Measurements from ENCODE around the gene SH2B2. TPM values are rescaled to one million over a fixed set of nuclear protein-coding genes. Genes with fewer than 3 reads are reported as not detected.
A peak's percentile ranks its signal among the peaks of the same experiment; 100 is the strongest.

Gene SH2B2
- total RNA-seq, 2 experiments from 2014 or later = 2.7 to 3.2 TPM

GRCh38 chr7:102270178-102270887, 16.3 kb upstream of the SH2B2 start:
- CTCF ChIA-PET = interaction anchor here (0.5 to 1.8 kb wide), 5 partner anchors 116 to 840 kb away, joined by 3 to 4 read pairs (median 3); no protein-coding TSS in a partner anchor
- intact Hi-C loops (cut with DNase I, micrococcal nuclease) = loop anchor here in 1 of 2 experiments (5.0 to 10.0 kb wide), 2 partner anchors 456 to 583 kb away; partner anchors contain the start of gene CUX1

DNA sequence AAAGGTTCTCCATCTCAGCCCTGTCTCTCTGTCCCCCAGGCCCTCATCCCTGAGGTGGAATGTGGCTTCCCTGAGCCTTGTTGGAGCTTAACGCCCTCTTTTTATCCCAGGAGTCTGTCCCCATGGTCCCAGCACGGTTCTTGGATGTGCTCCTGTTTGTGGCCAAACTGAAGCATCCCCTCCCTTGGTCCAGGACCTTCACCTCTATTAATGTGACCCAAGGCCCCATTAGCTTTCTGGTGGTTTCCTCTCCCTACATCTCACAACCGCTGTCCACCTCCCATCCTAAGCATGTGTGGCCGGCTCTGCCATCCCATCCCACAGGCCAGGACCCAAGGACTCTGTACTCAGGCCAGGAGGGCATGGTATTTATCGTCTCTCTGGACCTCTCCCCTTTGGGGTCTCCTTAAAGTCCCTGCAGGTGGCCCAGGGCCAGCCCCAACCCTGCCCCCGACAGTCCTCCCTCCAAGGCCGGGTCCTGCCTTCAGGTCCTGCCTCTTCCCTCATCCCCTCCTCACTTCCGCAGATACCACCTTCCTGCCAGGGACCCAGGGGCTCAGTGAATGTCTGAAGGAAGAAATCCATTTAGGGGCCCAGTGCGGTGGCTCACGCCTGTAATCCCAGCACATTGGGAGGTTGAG, 15.4 kb upstream of the SH2B2 start:
- Mint-ChIP-seq H3K9me3 (ENCODE audit: low read depth) (no peaks in the 10 kb centered on the region), H3K27me3 (no peaks in the 10 kb centered on the region), H3K4me3 (no peak overlapping the region), H3K4me1 (peaks cover 2% of the 10 kb centered on the region), H3K36me3 (ENCODE audit: low read depth) (no peaks in the 10 kb centered on the region), H3K27ac (no peak overlapping the region)
- ATAC-seq (no peak), DNase-seq (no peak)
- POLR2A ChIA-PET = no interaction called here
- CTCF ChIA-PET = interaction anchor here (0.8 to 1.8 kb wide), 5 partner anchors 115 to 671 kb away, joined by 3 to 5 read pairs (median 3); no protein-coding TSS in a partner anchor
- intact Hi-C loops (cut with DNase I, micrococcal nuclease) = loop anchor here in 1 of 2 experiments (5.0 to 10.0 kb wide), 2 partner anchors 456 to 584 kb away; partner anchors contain the start of gene CUX1

More at GRCh38 chr7:102270178-102270887, 16.3 kb upstream of the SH2B2 start:
- ATAC-seq = no peak
- Mint-ChIP-seq H3K9me3 (ENCODE audit: low read depth) (no peaks in the 10 kb centered on the region), H3K4me1 (peaks cover 2% of the 10 kb centered on the region), H3K36me3 (ENCODE audit: low read depth) (no peaks in the 10 kb centered on the region), H3K4me3 (no peak overlapping the region), H3K27ac (no peak overlapping the region), H3K27me3 (no peaks in the 10 kb centered on the region)
- DNase-seq = no peak
- POLR2A ChIA-PET = no interaction called here

DNA sequence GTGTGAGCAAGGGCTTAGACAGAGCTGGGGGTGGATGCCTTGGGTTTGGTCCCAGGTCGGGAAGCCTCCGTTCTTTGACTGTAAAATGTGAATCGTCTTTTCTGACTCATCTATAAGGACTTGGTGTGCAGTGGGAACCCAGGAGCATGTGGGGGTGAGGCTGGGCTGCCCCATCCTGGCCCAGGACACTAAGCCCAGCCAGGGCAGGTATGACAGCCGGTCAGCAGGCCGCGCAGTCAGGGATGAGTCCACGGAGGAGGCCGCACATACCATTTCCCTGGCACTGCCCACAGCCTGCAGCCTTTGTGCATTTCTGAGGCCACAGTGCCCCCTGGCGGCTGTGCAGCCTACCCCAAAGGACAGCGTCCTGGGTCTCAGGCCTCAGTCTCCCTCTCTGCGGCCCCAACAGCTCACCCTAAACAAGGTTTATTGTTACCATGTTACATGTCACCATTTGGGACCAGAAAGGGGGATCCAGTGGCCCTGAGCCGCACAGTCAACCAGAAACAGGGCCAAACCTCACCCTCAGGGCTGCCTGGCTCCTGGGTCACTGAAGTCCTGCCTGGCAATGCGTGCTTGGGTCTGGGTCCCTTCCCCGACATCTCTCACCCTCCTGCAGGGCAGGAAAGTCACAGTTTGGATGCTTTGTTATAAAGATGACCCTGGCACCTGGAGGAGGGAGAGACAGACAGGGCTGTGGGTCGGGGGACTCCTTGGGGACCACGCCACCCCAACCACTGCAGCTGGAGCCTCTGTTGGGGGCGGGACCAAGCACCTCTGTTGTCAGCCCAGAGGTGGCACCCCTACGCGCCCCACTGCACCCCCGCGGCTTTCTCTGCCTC, 14.4 kb upstream of the SH2B2 start:
- Mint-ChIP-seq H3K27ac (no peak overlapping the region), H3K27me3 (no peaks in the 10 kb centered on the region), H3K4me3 (no peak overlapping the region), H3K4me1 (peaks cover 2% of the 10 kb centered on the region), H3K36me3 (ENCODE audit: low read depth) (no peaks in the 10 kb centered on the region), H3K9me3 (ENCODE audit: low read depth) (no peaks in the 10 kb centered on the region)
- ChIA-PET POLR2A (no interaction called here), CTCF (interaction anchor here (0.5 to 1.2 kb wide), 6 partner anchors 27 to 1550 kb away, joined by 3 read pairs; no protein-coding TSS in a partner anchor)
- intact Hi-C loops (cut with DNase I, micrococcal nuclease) = loop anchor here (1.0 to 10.0 kb wide), 5 partner anchors 457 to 729 kb away; partner anchors contain the start of gene CUX1 (in 1 of the 2)
- ATAC-seq (peak; percentile 90), DNase-seq (peak; percentile 88)

DNA sequence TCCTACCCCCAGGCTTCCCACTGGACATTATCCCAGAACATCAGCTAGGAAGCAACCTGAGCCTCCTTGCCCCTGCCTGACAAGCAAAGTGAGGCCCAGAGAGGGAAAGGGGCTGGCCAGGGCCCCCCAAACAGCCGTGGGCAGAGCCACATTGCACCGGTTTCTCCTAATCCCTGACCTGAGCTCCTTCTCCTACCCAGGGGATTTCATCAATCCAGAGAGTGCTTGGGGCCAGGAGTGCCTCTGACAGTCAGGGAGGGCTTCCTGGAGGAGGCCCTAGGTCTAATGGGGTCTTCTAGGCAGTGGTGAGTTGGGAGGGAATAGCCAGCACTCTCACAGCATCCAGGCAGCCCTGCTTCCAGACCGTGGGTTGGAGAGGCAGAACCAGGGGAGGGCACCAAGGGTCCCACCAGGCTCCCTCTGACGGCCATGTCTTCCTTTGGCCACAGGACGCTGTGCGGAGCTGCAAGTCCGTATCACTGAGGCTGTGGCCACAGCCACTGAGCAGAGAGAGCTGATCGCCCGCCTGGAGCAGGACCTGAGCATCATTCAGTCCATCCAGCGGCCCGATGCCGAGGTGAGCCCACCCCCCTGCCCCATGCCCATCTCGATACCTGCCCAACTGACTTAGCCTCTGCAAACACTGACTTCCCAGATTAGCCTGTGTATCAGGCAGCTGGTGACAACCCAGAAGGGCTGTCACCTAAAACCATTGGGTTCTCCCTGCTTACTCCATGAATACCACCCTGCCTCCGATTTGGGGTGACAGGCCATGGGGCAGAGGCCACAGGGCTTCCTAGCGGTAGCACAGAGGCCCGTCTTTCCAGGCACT, 13.5 kb upstream of the SH2B2 start:
- CTCF ChIA-PET = interaction anchor here (0.6 to 1.2 kb wide), 7 partner anchors 26 to 730 kb away, joined by 3 to 5 read pairs (median 3); no protein-coding TSS in a partner anchor
- H3K27me3 Mint-ChIP-seq = no peaks in the 10 kb centered on the region
- ATAC-seq (no peak), DNase-seq (no peak)
- H3K4me1 Mint-ChIP-seq = peaks cover 2% of the 10 kb centered on the region
- H3K36me3 Mint-ChIP-seq (ENCODE audit: low read depth) = no peaks in the 10 kb centered on the region
- H3K9me3 Mint-ChIP-seq (ENCODE audit: low read depth) = no peaks in the 10 kb centered on the region
- no peak overlapping the region for H3K4me3 Mint-ChIP-seq
- POLR2A ChIA-PET = no interaction called here
- no peak overlapping the region for H3K27ac Mint-ChIP-seq
- intact Hi-C loops (cut with DNase I, micrococcal nuclease) = loop anchor here (1.0 to 10.0 kb wide), 5 partner anchors 458 to 730 kb away; partner anchors contain the start of gene CUX1 (in 1 of the 2)

GRCh38 chr7:102273749-102274712, 12.6 kb upstream of the SH2B2 start:
- intact Hi-C loops (cut with DNase I, micrococcal nuclease) = loop anchor here in 1 of 2 experiments (5.0 to 10.0 kb wide), 2 partner anchors 459 to 587 kb away; partner anchors contain the start of gene CUX1
- H3K27ac Mint-ChIP-seq = no peak overlapping the region
- H3K36me3 Mint-ChIP-seq (ENCODE audit: low read depth) = no peaks in the 10 kb centered on the region
- peaks cover 2% of the 10 kb centered on the region for H3K4me1 Mint-ChIP-seq
- ATAC-seq (no peak), DNase-seq (no peak)
- no peaks in the 10 kb centered on the region for H3K9me3 Mint-ChIP-seq (ENCODE audit: low read depth)
- no peak overlapping the region for H3K4me3 Mint-ChIP-seq
- CTCF ChIA-PET = interaction anchor here (0.6 to 0.8 kb wide), 2 partner anchors 89 to 731 kb away, joined by 4 to 5 read pairs; no protein-coding TSS in a partner anchor
- POLR2A ChIA-PET = no interaction called here
- no peaks in the 10 kb centered on the region for H3K27me3 Mint-ChIP-seq

GRCh38 chr7:102275123-102275703, 11.5 kb upstream of the SH2B2 start:
- peaks cover 4% of the 10 kb centered on the region for H3K4me1 Mint-ChIP-seq
- no peaks in the 10 kb centered on the region for H3K36me3 Mint-ChIP-seq (ENCODE audit: low read depth)
- DNase-seq (no peak), ATAC-seq (no peak)
- intact Hi-C loops (cut with DNase I, micrococcal nuclease) = loop anchor here in 1 of 2 experiments (10.0 kb wide), 1 partner anchor 460 kb away; the partner anchor contains the start of gene CUX1
- ChIA-PET CTCF (interaction anchor here (1.3 kb wide), 1 partner anchor 836 kb away, joined by 3 read pairs; no protein-coding TSS in a partner anchor), POLR2A (no interaction called here)
- H3K9me3 Mint-ChIP-seq (ENCODE audit: low read depth) = no peaks in the 10 kb centered on the region
- H3K4me3 Mint-ChIP-seq = no peak overlapping the region
- no peak overlapping the region for H3K27ac Mint-ChIP-seq
- H3K27me3 Mint-ChIP-seq = no peaks in the 10 kb centered on the region

DNA sequence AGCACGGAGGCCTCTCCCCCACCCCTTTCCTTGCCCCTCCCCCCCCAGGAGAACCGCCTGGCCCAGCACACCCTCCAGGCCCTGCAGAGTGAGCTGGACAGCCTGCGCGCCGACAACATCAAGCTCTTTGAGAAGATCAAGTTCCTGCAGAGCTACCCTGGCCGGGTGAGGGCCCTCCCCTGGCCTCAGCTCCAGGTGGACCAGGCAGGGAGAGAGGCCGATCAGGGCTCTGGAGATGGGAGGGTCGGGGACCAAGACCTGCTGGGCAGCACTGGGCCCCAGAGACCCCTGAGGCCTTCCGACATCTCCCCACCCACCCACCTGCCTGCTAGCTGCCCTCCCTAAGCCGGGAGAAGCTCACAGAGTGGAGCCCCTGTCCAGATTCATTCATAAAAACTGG, 8.8 kb upstream of the SH2B2 start:
- Mint-ChIP-seq H3K9me3 (ENCODE audit: low read depth) (no peaks in the 10 kb centered on the region), H3K27me3 (no peaks in the 10 kb centered on the region), H3K27ac (no peak overlapping the region), H3K4me1 (peaks cover 2% of the 10 kb centered on the region), H3K36me3 (ENCODE audit: low read depth) (no peaks in the 10 kb centered on the region), H3K4me3 (no peak overlapping the region)
- ATAC-seq (no peak), DNase-seq (no peak)
- ChIA-PET CTCF (interaction anchor here (0.6 to 2.7 kb wide), 2 partner anchors 114 to 190 kb away, joined by 3 to 13 read pairs; no protein-coding TSS in a partner anchor), POLR2A (no interaction called here)
- intact Hi-C loops (cut with DNase I, micrococcal nuclease) = loop anchor here in 1 of 2 experiments (2.0 to 10.0 kb wide), 2 partner anchors 43 to 463 kb away; partner anchors contain the start of gene CUX1

GRCh38 chr7:102279537-102280400, 6.9 kb upstream of the SH2B2 start:
- ChIA-PET CTCF (interaction anchor here (0.7 to 2.7 kb wide), 4 partner anchors 112 to 1645 kb away, joined by 3 to 13 read pairs (median 4); partner anchors contain the start of gene PRKRIP1), POLR2A (no interaction called here)
- Mint-ChIP-seq H3K4me1 (peaks cover 12% of the 10 kb centered on the region), H3K4me3 (no peak overlapping the region), H3K27ac (no peak overlapping the region), H3K36me3 (ENCODE audit: low read depth) (no peaks in the 10 kb centered on the region), H3K9me3 (ENCODE audit: low read depth) (no peaks in the 10 kb centered on the region), H3K27me3 (peaks cover under 1% of the 10 kb centered on the region)
- intact Hi-C loops (cut with DNase I, micrococcal nuclease) = loop anchor here (1.0 to 10.0 kb wide), 5 partner anchors 41 to 465 kb away; partner anchors contain the start of genes ALKBH4 (in 1 of the 2), CUX1 (in 1 of the 2) and LRWD1 (in 1 of the 2)
- peak; percentile 92 for ATAC-seq
- peak; percentile 79 for DNase-seq
